Measurements from ENCODE around the gene PODN. TPM values are rescaled to one million over a fixed set of nuclear protein-coding genes. Genes with fewer than 3 reads are reported as not detected.

Gene PODN
- total and polyA plus RNA-seq, 5 experiments from 2014 or later, result 0.35 TPM; not detected in 4

GRCh38 chr1:53108646-53109580 lies 46.9 kb downstream of the PODN start:
- Mint-ChIP-seq H3K4me3 (no peak overlapping the region), H3K27ac (peak overlapping the region in 1 of 10 donors; percentile 54), H3K36me3 (no peaks in the 10 kb centered on the region), H3K27me3 (peaks cover under 1 to 12% (median 3%) of the 10 kb centered on the region in 5 donors), H3K9me3 (no peaks in the 10 kb centered on the region), H3K4me1 (peaks cover 9 to 21% (median 15%) of the 10 kb centered on the region in 4 donors)
- DNase-seq (no peak), ATAC-seq (no peak)
- POLR2A ChIA-PET, result no interaction called here

GRCh38 chr1:53110370-53111072 lies 48.5 kb downstream of the PODN start:
- Mint-ChIP-seq H3K27me3 (peaks cover 0 to 10% (median 2%) of the 10 kb centered on the region in 5 donors), H3K4me3 (no peak overlapping the region), H3K36me3 (no peaks in the 10 kb centered on the region), H3K4me1 (peaks cover 9 to 21% (median 15%) of the 10 kb centered on the region in 4 donors), H3K9me3 (no peaks in the 10 kb centered on the region), H3K27ac (peak overlapping the region in 1 of 10 donors; percentile 73)
- ATAC-seq (no peak), DNase-seq (no peak)
- POLR2A ChIA-PET, result no interaction called here

GRCh38 chr1:53111073-53111556 lies 49.1 kb downstream of the PODN start:
- Mint-ChIP-seq H3K4me1 (peaks cover 9 to 21% (median 15%) of the 10 kb centered on the region in 4 donors), H3K27ac (peak overlapping the region in 1 of 10 donors; percentile 11)

GRCh38 chr1:53111693-53112092 lies 49.7 kb downstream of the PODN start:
- POLR2A ChIA-PET, result no interaction called here
- Mint-ChIP-seq H3K4me1 (peaks cover 9 to 21% (median 15%) of the 10 kb centered on the region in 4 donors), H3K36me3 (no peaks in the 10 kb centered on the region), H3K27me3 (peaks cover 0 to 7% (median 0%) of the 10 kb centered on the region in 5 donors), H3K9me3 (no peaks in the 10 kb centered on the region), H3K4me3 (no peak overlapping the region), H3K27ac (no peak overlapping the region)
- ATAC-seq, result no peak
- no peak for DNase-seq

More at GRCh38 chr1:53111073-53111556, 49.1 kb downstream of the PODN start:
- Mint-ChIP-seq H3K27me3 (peaks cover 0 to 7% (median 0%) of the 10 kb centered on the region in 5 donors), H3K36me3 (no peaks in the 10 kb centered on the region), H3K9me3 (no peaks in the 10 kb centered on the region), H3K4me3 (no peak overlapping the region)
- ATAC-seq (no peak), DNase-seq (no peak)
- POLR2A ChIA-PET, result no interaction called here

GRCh38 chr1:53112271-53112774 lies 50.3 kb downstream of the PODN start:
- POLR2A ChIA-PET, result no interaction called here
- H3K36me3 Mint-ChIP-seq, result no peaks in the 10 kb centered on the region
- H3K9me3 Mint-ChIP-seq, result no peaks in the 10 kb centered on the region
- peaks cover 0 to 7% (median 0%) of the 10 kb centered on the region in 5 donors for H3K27me3 Mint-ChIP-seq
- DNase-seq, result no peak
- ATAC-seq, result no peak
- no peak overlapping the region for H3K4me3 Mint-ChIP-seq
- H3K27ac Mint-ChIP-seq, result no peak overlapping the region
- peaks cover 9 to 18% (median 14%) of the 10 kb centered on the region in 4 donors for H3K4me1 Mint-ChIP-seq

GRCh38 chr1:53112861-53113260 lies 50.8 kb downstream of the PODN start:
- H3K4me3 Mint-ChIP-seq, result no peak overlapping the region
- no peaks in the 10 kb centered on the region for H3K9me3 Mint-ChIP-seq
- no peak overlapping the region for H3K27ac Mint-ChIP-seq
- POLR2A ChIA-PET, result no interaction called here
- ATAC-seq, result no peak
- DNase-seq, result no peak
- peaks cover 0 to 7% (median 0%) of the 10 kb centered on the region in 5 donors for H3K27me3 Mint-ChIP-seq
- peaks cover 4 to 13% (median 11%) of the 10 kb centered on the region in 4 donors for H3K4me1 Mint-ChIP-seq
- no peaks in the 10 kb centered on the region for H3K36me3 Mint-ChIP-seq

- H3K36me3 Mint-ChIP-seq, result no peaks in the 10 kb centered on the region
- no peaks in the 10 kb centered on the region for H3K9me3 Mint-ChIP-seq
- POLR2A ChIA-PET, result no interaction called here
- ATAC-seq (no peak), DNase-seq (no peak)
- H3K4me1 Mint-ChIP-seq, result peaks cover 0 to 9% (median 6%) of the 10 kb centered on the region in 4 donors
- peaks cover 0 to 7% (median 0%) of the 10 kb centered on the region in 5 donors for H3K27me3 Mint-ChIP-seq
- no peak overlapping the region for H3K27ac Mint-ChIP-seq
- no peak overlapping the region for H3K4me3 Mint-ChIP-seq
These were observed 52.1 kb downstream of the PODN start for GRCh38 chr1:53114090-53114489.

- ATAC-seq (no peak), DNase-seq (no peak)
- Mint-ChIP-seq H3K4me1 (peaks cover 0 to 9% (median 6%) of the 10 kb centered on the region in 4 donors), H3K36me3 (no peaks in the 10 kb centered on the region), H3K4me3 (no peak overlapping the region), H3K9me3 (no peaks in the 10 kb centered on the region), H3K27me3 (peaks cover 0 to 7% (median 0%) of the 10 kb centered on the region in 5 donors), H3K27ac (no peak overlapping the region)
- POLR2A ChIA-PET, result no interaction called here
These were observed 52.8 kb downstream of the PODN start for GRCh38 chr1:53114581-53115400.

- H3K27ac Mint-ChIP-seq, result no peak overlapping the region
- H3K9me3 Mint-ChIP-seq, result no peaks in the 10 kb centered on the region
- POLR2A ChIA-PET, result no interaction called here
- H3K36me3 Mint-ChIP-seq, result no peaks in the 10 kb centered on the region
- no peak for ATAC-seq
- no peak overlapping the region for H3K4me3 Mint-ChIP-seq
- DNase-seq, result no peak
- H3K4me1 Mint-ChIP-seq, result peaks cover 0 to 8% (median 5%) of the 10 kb centered on the region in 4 donors
- peaks cover 0 to 10% (median 3%) of the 10 kb centered on the region in 5 donors for H3K27me3 Mint-ChIP-seq
These were observed 53.6 kb downstream of the PODN start for GRCh38 chr1:53115403-53116306.

GRCh38 chr1:53116307-53116810 lies 54.3 kb downstream of the PODN start:
- Mint-ChIP-seq H3K4me3 (no peak overlapping the region), H3K4me1 (peaks cover 0 to 8% (median 2%) of the 10 kb centered on the region in 4 donors), H3K27me3 (peaks cover 0 to 14% (median 7%) of the 10 kb centered on the region in 5 donors), H3K27ac (no peak overlapping the region), H3K36me3 (no peaks in the 10 kb centered on the region), H3K9me3 (no peaks in the 10 kb centered on the region)
- no peak for ATAC-seq
- POLR2A ChIA-PET, result no interaction called here
- no peak for DNase-seq

GRCh38 chr1:53116933-53117600 lies 55.1 kb downstream of the PODN start:
- peaks cover 0 to 12% (median 1%) of the 10 kb centered on the region in 4 donors for H3K4me1 Mint-ChIP-seq
- H3K27ac Mint-ChIP-seq, result peak overlapping the region in 1 of 10 donors; percentile 3
- DNase-seq, result no peak
- no peak overlapping the region for H3K4me3 Mint-ChIP-seq
- POLR2A ChIA-PET, result no interaction called here
- H3K27me3 Mint-ChIP-seq, result peaks cover 0 to 14% (median 8%) of the 10 kb centered on the region in 5 donors
- no peak for ATAC-seq
- no peaks in the 10 kb centered on the region for H3K9me3 Mint-ChIP-seq
- H3K36me3 Mint-ChIP-seq, result no peaks in the 10 kb centered on the region
